Measurements from ENCODE around the gene OTUD7B. TPM values are rescaled to one million over a fixed set of nuclear protein-coding genes. Genes with fewer than 3 reads are reported as not detected.

The OTUD7B gene
- total and polyA plus RNA-seq, 2 of the 8 experiments (the other 6 are each of a cell fraction or from before 2014, with no cell fraction given), result 4.2 to 21.5 TPM

DNA sequence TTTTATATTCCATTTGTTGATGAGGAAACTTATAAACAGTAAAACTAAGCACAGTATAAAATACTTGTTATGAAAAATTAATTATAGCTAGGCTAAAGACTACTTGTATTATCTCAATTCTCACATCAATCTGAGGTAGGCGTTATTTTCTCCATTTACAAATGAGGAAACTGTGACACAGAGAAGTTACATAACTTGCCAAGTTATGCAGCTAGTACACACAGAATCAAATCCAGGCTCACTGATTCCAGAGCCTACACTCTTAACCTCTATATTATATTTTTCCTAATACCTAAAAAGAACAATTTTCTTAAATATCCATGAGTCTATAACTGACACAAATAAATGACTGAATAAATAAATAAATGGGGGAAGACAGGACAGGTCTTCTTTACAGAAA lies 45.9 kb upstream of the OTUD7B start:
- no peaks in the 10 kb centered on the region for H3K79me2 ChIP-seq (ENCODE audit: control insufficient read depth in 1 of 2, insufficient read depth in 2 of 2, low read length in 2 of 2)
- no peaks in the 10 kb centered on the region for H3K9me3 ChIP-seq (ENCODE audit: insufficient read depth in 2 of 2, low read depth in 1 of 2, low read length in 1 of 2)
- H2BK12ac ChIP-seq (ENCODE audit: low read depth, low read length), result no peak overlapping the region
- H3K23ac ChIP-seq (ENCODE audit: insufficient read length), result no peak overlapping the region
- CTCF ChIA-PET (ENCODE audit: partially characterized antibody), result interaction anchor here (0.6 to 1.4 kb wide), 3 partner anchors 12 to 1348 kb away, joined by 3 to 5 read pairs (median 4); no protein-coding TSS in a partner anchor
- no peak overlapping the region for H3K27ac ChIP-seq (ENCODE audit: low read depth, low read length)
- H3K4ac ChIP-seq (replicated peaks; ENCODE audit: insufficient read length, low read depth, low read length), result no peak overlapping the region
- no peak overlapping the region for H3K56ac ChIP-seq (replicated peaks; ENCODE audit: insufficient read length, low read depth, low read length)
- no peak overlapping the region for H4K8ac ChIP-seq (ENCODE audit: extremely low read depth, insufficient read depth, low read length)
- H3K18ac ChIP-seq (ENCODE audit: extremely low read depth, low read length), result no peak overlapping the region
- no peak overlapping the region for H3K9ac ChIP-seq (replicated peaks in 1 of 4; ENCODE audit: extremely low read depth in 1 of 4, low read depth in 3 of 4, low read length in 3 of 4)
- H2BK15ac ChIP-seq (ENCODE audit: low read length), result no peak overlapping the region
- H3K36me3 ChIP-seq (ENCODE audit: control insufficient read depth in 2 of 4, insufficient read depth in 4 of 4, low read length in 3 of 4), result no peaks in the 10 kb centered on the region
- H2AFZ ChIP-seq (ENCODE audit: low read length), result no peak overlapping the region
- H4K20me1 ChIP-seq (replicated peaks in 1 of 2; ENCODE audit: control insufficient read depth in 1 of 2, insufficient read depth in 2 of 2, low read length in 2 of 2), result no peaks in the 10 kb centered on the region
- POLR2A ChIA-PET (ENCODE audit: partially characterized antibody), result interaction anchor here (0.6 to 2.0 kb wide), 2 partner anchors 10 to 305 kb away, joined by 3 to 10 read pairs; partner anchors contain the start of gene VPS45
- H3K4me3 ChIP-seq (ENCODE audit: extremely low read depth in 1 of 4, insufficient read depth in 2 of 4, low read depth in 3 of 4, low read length in 4 of 4), result no peak overlapping the region
- H3K4me2 ChIP-seq (ENCODE audit: insufficient read depth in 1 of 2, low read depth in 2 of 2, low read length in 2 of 2), result no peak overlapping the region
- H4K91ac ChIP-seq (replicated peaks; ENCODE audit: insufficient read length, low read length), result no peak overlapping the region
- 86% methylated on average over 1 of the region's 1 CpG; no CpG with 5 or more reads in 1 of the 2 experiments for WGBS, 2 experiments (ENCODE audit: extremely low coverage in 1 of 2, insufficient coverage in 1 of 2, insufficient read length in 1 of 2, insufficient replicate concordance in 2 of 2, low coverage in 1 of 2, low lambda C conversion rate in 2 of 2, missing lambda C conversion rate in 1 of 2)
- H2AK5ac ChIP-seq (ENCODE audit: low read depth, low read length), result no peak overlapping the region
- no peaks in the 10 kb centered on the region for H3K27me3 ChIP-seq (replicated peaks in 1 of 4; ENCODE audit: control insufficient read depth in 3 of 4, extremely low read depth in 1 of 4, insufficient read depth in 3 of 4, low read length in 3 of 4)
- H3K23me2 ChIP-seq (ENCODE audit: low read depth, low read length), result no peaks in the 10 kb centered on the region
- H2BK120ac ChIP-seq (replicated peaks; ENCODE audit: low read depth, low read length), result no peak overlapping the region
- no peaks in the 10 kb centered on the region for H3K4me1 ChIP-seq (replicated peaks in 1 of 4; ENCODE audit: control insufficient read depth in 3 of 4, insufficient read depth in 4 of 4, low read length in 3 of 4)
- FAIRE-seq (no peak), DNase-seq (ENCODE audit: low read depth in 1 of 2, low spot score in 2 of 2) (no peak)
- no peak overlapping the region for H2BK5ac ChIP-seq (ENCODE audit: low read depth, low read length)
- H4K5ac ChIP-seq (ENCODE audit: insufficient read length, low read depth, low read length), result no peak overlapping the region
- no peak overlapping the region for H3K14ac ChIP-seq (ENCODE audit: insufficient read length)
- H3K79me1 ChIP-seq (ENCODE audit: low read depth, low read length), result no peaks in the 10 kb centered on the region
- H2BK20ac ChIP-seq (ENCODE audit: low read length), result no peak overlapping the region
- TF ChIP-seq SIN3A (conservative IDR thresholded peaks at IDR 0.05 in 1 of 2, IDR thresholded peaks at IDR 0.05 in 1 of 2; ENCODE audit: low read depth in 1 of 2, low read length in 2 of 2) (no peak), POLR2A (IDR thresholded peaks at IDR 0.05; ENCODE audit: control extremely low read depth in 1 of 2, low read depth in 2 of 2, low read length in 2 of 2) (no peak), EGR1 (IDR thresholded peaks at IDR 0.05; ENCODE audit: borderline replicate concordance, low read depth, low read length) (no peak), CBX5 (IDR thresholded peaks at IDR 0.05; ENCODE audit: low read depth, low read length) (no peak), SP2 (IDR thresholded peaks at IDR 0.05; ENCODE audit: low read length) (no peak), KDM4A (IDR thresholded peaks at IDR 0.05; ENCODE audit: low read depth, low read length, severe bottlenecking) (no peak), HDAC6 (IDR thresholded peaks at IDR 0.05; ENCODE audit: low read depth, low read length) (no peak), SP4 (IDR thresholded peaks at IDR 0.05; ENCODE audit: low read length) (no peak), SIRT6 (IDR thresholded peaks at IDR 0.05; ENCODE audit: low read length) (no peak), SUZ12 (IDR thresholded peaks at IDR 0.05; ENCODE audit: low read length) (no peak), TAF7 (optimal IDR thresholded peaks at IDR 0.05; ENCODE audit: borderline replicate concordance, low read depth, low read length) (no peak), CHD1 (IDR thresholded peaks at IDR 0.05; ENCODE audit: low read depth, low read length) (no peak), KDM5A (IDR thresholded peaks at IDR 0.05; ENCODE audit: low read length) (no peak)
- TF ChIP-seq, protein P1, sequence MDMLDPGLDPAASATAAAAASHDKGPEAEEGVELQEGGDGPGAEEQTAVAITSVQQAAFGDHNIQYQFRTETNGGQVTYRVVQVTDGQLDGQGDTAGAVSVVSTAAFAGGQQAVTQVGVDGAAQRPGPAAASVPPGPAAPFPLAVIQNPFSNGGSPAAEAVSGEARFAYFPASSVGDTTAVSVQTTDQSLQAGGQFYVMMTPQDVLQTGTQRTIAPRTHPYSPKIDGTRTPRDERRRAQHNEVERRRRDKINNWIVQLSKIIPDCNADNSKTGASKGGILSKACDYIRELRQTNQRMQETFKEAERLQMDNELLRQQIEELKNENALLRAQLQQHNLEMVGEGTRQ (IDR thresholded peaks at IDR 0.05; ENCODE audit: low read length), result no peak

Measured in H1 (cell line).